ENCODE data around the gene PSAPL1.

- TF ChIP-seq CTCF (IDR thresholded peaks at IDR 0.05; ENCODE audit: borderline replicate concordance, extremely low read depth, low read length, poor library complexity, severe bottlenecking) (no peak), EZH2 (IDR thresholded peaks at IDR 0.05; ENCODE audit: borderline replicate concordance, low read depth, low read length, severe bottlenecking) (no peak)
Measured at GRCh38 chr4:7403001-7403400, 31.7 kb downstream of the PSAPL1 start.
